Measurements from ENCODE around the gene BHLHA15.

The BHLHA15 gene

GRCh38 chr7:98225913-98226614, 14.8 kb downstream of the BHLHA15 start:
- DNase-seq, result no peak

- DNase-seq, result no peak
These were observed 16.7 kb downstream of the BHLHA15 start for GRCh38 chr7:98227939-98228338.

DNA sequence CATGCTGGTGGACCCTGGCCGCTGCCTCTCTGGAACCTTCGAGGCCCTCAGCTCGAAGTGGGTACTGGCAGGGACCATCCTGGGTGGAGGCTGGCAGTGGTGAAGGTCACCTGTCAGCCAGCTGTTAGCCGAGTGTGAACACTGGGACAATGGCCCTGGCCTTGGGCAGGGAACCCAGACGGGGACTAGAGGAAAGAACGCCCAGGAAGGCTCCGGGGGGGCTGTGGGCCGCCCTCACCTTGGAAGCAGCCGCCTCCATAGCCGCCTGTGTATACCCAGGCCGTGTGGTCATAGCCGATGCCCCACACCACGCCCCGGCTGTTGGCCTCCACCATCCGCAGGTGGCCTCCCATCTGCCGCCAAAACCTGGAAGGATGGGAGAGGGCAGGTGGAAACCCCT, 17.6 kb downstream of the BHLHA15 start:
- DNase-seq, result no peak

DNA sequence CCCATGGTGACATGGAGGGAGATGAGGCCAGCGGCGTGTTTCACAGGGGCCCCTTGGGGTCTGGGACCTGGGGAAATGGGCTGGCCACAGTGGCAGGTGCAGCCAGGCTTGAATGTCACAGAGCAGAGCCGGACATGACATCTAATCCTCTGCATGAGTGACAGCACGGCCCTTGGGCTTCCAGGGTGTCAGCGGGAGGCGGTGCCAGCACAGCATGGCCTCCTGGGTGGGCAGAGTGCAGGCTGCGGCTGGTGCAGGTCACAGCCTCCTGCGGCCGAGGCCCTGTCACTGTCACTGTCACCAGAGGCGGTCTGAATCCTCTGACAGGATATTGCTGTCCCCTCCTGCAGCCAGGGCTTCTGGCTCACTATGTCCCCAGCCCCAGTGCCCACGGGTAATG, 18.2 kb downstream of the BHLHA15 start:
- no peak for DNase-seq

DNA sequence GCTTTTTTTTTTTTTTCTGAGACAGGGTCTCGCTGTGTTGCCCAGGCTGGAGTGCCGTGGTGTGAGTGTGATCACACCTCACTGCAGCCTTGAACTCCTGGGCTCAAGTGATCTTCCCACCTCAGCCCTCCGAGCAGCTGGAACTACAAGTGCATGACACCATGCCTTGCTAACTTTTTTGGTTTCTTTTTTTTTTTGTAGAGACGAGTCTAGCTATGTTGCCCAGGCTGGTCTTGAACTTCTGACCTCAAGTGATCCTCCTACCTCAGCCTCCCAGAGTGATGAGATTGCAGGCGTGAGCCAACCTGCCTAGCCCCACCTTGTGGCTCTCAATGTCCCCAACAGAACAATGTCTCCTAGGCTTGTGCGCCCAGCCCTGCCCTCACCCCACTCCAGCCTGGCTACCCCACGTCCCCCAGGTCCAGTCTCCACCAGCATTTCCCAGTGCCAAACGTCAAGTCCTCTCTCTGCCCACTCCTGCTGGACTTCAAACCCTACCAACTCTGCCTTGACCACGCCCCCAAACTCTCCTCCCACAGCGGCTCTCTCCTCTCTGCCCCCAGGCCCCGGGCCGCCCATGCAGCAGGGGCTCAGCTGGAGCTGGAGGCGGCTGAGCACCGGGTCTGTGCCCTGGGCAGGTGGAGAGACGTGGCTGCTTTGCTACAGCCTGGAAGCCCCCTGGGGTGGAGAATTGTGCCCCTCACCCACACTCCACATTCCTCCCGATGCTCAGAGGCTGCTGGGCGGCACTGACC, 18.9 kb downstream of the BHLHA15 start:
- DNase-seq, result no peak

DNA sequence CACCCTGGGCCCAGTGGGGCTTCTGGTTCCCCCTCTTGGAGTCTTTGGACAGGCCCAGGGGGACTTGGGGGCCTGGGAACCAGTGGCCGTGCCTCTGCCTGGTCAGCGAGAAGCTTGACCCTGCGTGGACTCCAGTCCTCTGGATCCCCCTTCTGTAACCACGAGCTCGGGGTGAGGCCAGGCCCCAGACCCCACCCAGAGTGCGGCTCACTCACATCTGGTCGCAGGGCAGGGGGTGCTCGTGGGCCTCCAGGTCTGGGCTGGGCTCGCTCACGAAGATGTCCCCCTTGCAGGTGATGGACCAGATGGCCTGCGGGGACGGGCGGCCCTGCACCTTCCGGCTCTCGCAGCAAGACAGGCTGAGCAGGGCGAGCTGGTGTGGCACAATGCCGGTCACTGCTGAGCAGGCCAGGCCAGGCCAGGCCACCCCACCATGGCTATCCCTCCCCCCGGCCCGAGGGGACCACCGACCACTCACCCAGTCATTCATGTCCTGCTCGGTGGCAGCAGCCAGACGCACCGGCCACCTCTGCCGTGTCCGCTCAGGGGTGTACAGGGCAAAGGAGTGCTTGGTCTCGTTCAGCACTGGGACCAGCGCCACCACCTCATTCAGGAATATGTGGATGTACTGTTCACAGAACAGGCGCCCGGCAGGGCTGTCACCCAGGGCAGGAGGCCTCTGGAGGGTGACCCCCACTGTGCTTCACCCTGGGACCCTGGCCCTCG, 19.7 kb downstream of the BHLHA15 start:
- DNase-seq, result no peak

DNA sequence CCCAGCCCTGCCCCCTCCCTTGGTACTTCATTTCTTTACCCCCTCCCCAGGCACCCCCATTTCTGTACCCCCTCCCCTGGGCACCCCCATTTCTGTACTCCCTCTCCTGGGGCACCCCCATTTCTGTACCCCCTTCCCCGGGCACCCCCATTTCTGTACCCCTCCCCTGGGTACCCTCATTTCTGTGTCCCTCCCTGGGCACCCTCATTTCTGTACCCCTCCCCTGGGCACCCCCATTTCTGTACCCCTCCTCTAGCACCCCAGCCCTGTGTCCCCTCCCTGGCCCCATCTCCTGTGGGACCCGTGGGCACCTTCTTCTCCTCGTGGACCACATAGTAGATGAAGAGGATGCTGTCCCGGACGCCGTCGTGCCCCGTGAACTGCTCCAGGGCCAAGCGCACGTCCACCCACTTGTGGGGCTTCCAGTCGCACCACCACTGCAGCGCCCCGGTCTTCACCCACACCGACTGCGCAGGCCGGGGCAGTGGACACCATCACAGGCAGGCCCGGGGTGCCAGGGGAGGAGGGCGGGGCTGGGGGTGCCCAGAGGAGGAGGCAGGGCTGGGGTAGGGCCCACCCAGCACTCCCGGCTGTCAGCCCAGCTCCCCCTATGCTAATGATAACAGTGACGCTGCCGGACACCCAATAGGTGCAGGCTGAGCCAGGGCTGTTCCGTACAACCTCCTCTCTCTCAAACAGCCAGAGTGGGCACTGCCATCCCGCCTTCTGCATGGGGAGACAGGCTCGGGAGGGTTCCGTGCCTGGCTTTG, 20.4 kb downstream of the BHLHA15 start:
- DNase-seq, result no peak

- DNase-seq, result peak in 2 of 4 experiments; percentile 24 to 26
These were observed 21.0 kb downstream of the BHLHA15 start for GRCh38 chr7:98232263-98232585.

- DNase-seq, result no peak
These were observed 21.6 kb downstream of the BHLHA15 start for GRCh38 chr7:98232799-98233198.

- DNase-seq, result no peak
These were observed 22.2 kb downstream of the BHLHA15 start for GRCh38 chr7:98233219-98234070.

DNA sequence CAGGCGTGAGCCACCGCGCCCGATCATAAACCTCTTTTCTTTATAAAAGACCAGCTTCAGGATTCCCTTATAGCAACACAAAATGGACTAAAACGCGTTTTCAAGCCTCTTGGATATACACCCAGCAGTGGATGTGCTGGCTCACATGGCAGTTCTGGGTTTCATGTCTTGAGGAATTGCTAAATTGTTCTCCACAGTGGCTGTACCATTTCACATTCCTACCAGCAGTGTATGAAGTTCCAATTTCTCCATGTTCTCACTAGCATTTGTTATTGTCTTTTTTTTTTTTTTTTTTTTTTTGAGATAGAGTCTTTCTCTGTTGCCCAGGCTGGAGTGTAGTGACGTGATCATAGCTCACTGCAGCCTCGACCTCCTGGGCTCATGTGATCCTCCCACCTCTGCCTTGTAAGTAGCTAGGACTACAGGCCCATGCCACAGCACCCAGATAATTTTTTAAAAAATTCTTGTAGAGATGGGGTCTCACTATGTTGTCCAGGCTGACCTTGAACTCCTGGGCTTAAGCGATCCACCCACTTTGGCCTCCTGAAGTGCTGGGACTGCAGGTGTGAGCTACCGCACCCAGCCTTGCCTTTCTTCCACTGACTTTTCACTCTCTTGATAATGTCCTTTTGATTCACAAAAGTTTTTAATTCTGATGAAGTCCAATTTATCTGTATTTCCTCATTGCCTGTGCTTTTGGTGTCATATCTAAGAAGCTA, 23.3 kb downstream of the BHLHA15 start:
- no peak for DNase-seq

- no peak for DNase-seq
These were observed 24.7 kb downstream of the BHLHA15 start for GRCh38 chr7:98235901-98236300.

DNA sequence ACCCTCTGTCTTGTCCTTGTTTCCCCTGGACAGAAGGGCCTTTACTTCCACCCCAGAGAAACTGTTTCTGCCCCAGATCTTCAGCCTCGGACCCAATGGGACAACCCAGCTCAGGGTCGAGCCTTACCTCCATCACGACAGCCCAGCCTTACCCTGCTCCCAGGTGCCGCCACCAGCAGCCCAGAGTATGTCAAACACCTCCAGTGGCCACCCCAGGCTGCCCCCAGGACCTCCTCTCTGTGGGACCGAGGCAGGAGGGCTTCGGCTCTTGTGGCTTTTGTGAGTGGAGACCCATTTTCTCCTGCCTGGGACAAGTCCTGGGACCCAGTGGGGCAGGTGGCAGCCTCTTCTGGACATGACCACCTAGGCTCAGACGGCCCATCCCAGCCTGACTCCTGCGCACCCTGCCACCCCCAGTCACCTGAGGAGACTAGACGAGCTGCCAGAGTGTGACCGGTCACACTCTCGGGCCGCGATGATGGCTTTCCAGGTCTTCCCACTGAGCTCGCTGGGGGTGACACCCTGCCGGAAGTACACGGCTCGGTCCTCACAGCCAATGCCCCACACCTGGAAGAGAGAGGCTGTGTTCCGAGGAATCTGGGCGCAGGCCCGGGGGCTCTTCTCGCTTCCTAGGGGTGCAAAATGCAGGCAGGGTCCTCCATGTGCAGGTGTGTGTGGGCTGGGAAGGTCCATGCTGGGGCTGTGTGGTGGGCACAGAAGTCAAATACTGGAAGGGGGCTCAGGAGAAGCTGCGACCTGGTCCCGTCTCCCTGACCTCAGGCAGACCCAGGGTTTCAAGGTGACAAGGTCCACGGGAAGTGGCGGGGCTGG, 25.3 kb downstream of the BHLHA15 start:
- no peak for DNase-seq

DNA sequence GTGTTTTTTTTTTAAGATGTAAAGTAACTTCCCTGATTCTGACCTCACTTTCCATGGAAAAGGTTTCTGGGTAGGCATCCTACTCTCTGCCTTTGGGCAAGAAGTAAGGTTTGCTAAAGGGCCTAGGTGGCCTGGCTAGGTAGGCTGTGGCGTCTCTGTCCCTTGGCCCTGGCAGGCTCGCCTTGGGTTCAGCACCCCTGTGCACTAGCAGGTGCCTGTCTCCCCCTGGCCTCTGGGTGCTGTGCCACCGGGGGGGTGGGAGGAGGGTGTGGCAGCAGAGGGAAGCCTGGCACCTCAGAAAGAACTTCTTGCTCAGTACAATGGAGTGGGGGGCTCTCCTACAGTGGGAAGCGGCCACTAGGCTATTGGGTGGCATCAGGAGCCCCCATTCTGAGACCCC, 26.8 kb downstream of the BHLHA15 start:
- no peak for DNase-seq

GRCh38 chr7:98238976-98239375, 27.7 kb downstream of the BHLHA15 start:
- no peak for DNase-seq

DNA sequence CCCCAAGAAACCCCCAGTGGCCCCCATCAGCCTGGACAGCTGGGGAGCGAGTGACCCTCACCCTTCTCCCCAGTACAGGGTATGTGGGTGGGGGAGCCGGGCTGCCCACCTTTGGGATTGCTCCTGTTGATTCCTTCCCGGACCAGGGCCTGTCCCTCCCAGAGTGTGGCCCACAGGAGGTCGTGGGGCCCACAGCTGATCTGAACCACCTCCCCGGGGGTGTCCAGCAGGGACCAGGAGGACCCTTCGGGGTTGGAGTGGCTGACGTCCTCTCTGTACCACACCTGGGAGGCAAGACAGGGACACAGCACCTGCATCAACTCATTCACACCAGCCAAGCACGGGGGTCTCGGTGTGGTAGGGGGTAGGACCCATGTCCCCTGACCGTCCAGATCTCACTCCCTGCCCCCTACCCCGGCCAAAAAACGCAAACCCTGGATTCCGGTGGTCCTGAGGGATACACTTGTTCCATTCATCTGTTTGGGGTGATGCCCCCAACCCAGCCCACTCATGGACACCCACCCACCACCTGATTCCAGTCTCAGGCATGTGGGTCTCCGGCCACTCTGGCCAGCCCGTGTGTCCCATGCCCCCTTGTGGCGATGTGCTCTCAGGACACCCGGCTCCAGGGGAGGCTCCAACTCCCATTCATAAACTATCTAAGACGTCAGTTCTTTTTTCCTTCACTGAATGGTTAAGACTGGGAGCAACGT, 29.9 kb downstream of the BHLHA15 start:
- DNase-seq, result peak; percentile 33 to 64 (median 56)

DNA sequence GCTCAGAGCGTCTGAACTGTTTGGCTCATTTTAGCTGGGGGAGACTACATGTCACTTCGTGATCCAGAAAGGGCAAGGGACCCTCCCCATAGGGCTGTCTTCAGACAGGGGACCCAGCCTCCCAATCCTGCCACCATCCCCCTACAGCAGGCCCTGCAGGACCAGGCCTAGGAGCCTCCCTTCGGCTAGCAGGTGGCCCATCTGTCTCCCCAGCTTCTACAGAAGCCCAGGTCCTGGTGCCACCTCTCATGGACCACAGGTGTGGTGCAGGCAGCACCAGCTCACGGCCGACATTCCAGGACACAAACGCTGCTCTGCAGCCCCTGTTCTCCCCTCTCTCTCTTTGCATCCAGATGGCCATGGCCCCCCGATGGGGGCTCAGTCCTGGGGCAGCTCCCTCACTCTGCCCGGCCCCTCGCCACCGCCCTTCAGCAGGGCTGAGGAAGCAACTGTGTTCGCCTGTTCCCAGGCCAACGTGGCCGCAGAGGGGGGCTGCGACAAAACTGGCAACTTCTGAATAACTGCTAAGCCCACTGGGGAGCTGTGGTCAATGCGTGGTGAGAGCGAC, 30.5 kb downstream of the BHLHA15 start:
- no peak for DNase-seq

- DNase-seq, result no peak
These were observed 31.1 kb downstream of the BHLHA15 start for GRCh38 chr7:98242342-98242741.

- DNase-seq, result no peak
These were observed 31.7 kb downstream of the BHLHA15 start for GRCh38 chr7:98242934-98243333.

Measured in suppressor macrophage (primary cell).